ENCODE results near the gene KRT1. TPM values are rescaled to one million over a fixed set of nuclear protein-coding genes. Genes with fewer than 3 reads are reported as not detected.

KRT1 gene
- total and polyA plus RNA-seq, 2 donors (not counting 1 experiment from before 2014, with no cell fraction given): not detected

DNA sequence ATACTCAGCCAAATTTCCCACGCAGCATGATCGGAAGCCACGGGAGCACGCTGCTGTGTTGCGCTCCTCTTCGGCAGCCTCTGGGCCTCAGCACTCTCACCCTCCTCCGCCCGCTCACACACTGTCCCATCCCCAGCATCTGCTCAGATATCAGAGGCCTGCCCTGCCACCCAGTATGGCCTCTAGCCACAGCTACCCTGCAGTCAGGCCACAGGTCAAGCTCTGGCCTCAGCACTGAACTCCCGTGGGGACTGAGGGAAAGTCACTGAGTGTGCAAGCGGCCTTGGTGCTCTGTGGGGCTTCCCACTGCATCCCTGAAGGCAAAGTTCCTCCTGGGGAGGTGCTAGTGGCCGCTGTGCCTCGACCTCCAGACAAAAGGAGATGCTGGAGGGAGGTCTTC is 21.1 kb upstream of the KRT1 start:
- Histone ChIP-seq H2AFZ (ENCODE audit: insufficient read depth, low read depth, low read length, poor library complexity, severe bottlenecking) (no peak overlapping the region), H3K36me3 (replicated peaks in 1 of 2; ENCODE audit: control extremely low read depth in 1 of 2, control insufficient read depth in 1 of 2, extremely low read depth in 1 of 2, insufficient read depth in 2 of 2, low read length in 1 of 2) (no peaks in the 10 kb centered on the region), H3K4me1 (ENCODE audit: control insufficient read depth in 2 of 2, insufficient read depth in 2 of 2, low read length in 2 of 2) (no peaks in the 10 kb centered on the region), H3K79me2 (ENCODE audit: control insufficient read depth, insufficient read depth, low read length) (no peaks in the 10 kb centered on the region), H3K4me2 (replicated peaks; ENCODE audit: low read depth, low read length, poor library complexity, severe bottlenecking) (no peak overlapping the region), H3K4me3 (ENCODE audit: control extremely low read depth in 1 of 5, extremely low read depth in 1 of 5, insufficient read depth in 1 of 5, low read depth in 2 of 5, low read length in 4 of 5) (no peak overlapping the region), H3K27me3 (replicated peaks in 1 of 4; ENCODE audit: control extremely low read depth in 1 of 4, control insufficient read depth in 3 of 4, insufficient read depth in 4 of 4, low read length in 3 of 4) (no peaks in the 10 kb centered on the region), H4K20me1 (ENCODE audit: control insufficient read depth, insufficient read depth, low read length, poor library complexity, severe bottlenecking) (no peaks in the 10 kb centered on the region), H3K9me3 (ENCODE audit: control extremely low read depth in 1 of 3, control insufficient read depth in 2 of 3, insufficient read depth in 1 of 3, low read length in 2 of 3) (no peaks in the 10 kb centered on the region), H3K9ac (ENCODE audit: low read length) (no peak overlapping the region), H3K27ac (ENCODE audit: low read length in 2 of 2) (no peak overlapping the region)
- DNase-seq (no peak), ATAC-seq (ENCODE audit: low read depth) (no peak)
- H3K27me3 Mint-ChIP-seq: peaks cover 41% of the 10 kb centered on the region
- H3K4me3 Mint-ChIP-seq: no peak overlapping the region
- 88% methylated on average over 11 of the region's 12 CpGs for WGBS (ENCODE audit: insufficient coverage)
- ChIA-PET CTCF (no interaction called here), POLR2A (no interaction called here)
- no peak overlapping the region for H3K27ac Mint-ChIP-seq
- H3K9me3 Mint-ChIP-seq (ENCODE audit: insufficient read depth): no peaks in the 10 kb centered on the region
- H3K4me1 Mint-ChIP-seq: no peaks in the 10 kb centered on the region
- intact Hi-C loops (cut with micrococcal nuclease): no loop called here
- TF ChIP-seq, protein P1, sequence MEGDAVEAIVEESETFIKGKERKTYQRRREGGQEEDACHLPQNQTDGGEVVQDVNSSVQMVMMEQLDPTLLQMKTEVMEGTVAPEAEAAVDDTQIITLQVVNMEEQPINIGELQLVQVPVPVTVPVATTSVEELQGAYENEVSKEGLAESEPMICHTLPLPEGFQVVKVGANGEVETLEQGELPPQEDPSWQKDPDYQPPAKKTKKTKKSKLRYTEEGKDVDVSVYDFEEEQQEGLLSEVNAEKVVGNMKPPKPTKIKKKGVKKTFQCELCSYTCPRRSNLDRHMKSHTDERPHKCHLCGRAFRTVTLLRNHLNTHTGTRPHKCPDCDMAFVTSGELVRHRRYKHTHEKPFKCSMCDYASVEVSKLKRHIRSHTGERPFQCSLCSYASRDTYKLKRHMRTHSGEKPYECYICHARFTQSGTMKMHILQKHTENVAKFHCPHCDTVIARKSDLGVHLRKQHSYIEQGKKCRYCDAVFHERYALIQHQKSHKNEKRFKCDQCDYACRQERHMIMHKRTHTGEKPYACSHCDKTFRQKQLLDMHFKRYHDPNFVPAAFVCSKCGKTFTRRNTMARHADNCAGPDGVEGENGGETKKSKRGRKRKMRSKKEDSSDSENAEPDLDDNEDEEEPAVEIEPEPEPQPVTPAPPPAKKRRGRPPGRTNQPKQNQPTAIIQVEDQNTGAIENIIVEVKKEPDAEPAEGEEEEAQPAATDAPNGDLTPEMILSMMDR (IDR thresholded peaks at IDR 0.05): no peak
- no peak for TF ChIP-seq EZH2 (IDR thresholded peaks at IDR 0.05; ENCODE audit: borderline replicate concordance, insufficient read depth, low read depth, low read length, poor library complexity, severe bottlenecking)

DNA sequence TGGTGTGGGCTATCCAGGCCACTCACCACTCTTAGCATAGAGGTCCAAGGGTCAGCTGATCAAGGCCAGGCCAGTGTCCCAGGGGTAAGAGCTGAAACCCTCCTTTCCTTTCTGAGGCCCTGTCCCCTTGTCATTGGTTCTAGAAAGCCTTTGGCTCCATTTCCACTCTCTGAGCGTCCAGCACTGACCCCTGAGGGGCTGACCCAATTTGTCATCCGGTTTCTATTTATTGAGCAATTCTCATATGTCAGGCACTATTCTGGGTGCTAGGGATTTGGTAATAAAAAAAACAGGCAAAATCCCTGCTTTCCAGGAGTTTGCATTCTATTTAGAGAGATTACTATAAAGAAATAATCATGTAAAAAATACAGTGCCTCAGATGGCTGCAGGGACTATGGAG is 19.8 kb upstream of the KRT1 start:
- Mint-ChIP-seq H3K27me3 (peaks cover 50% of the 10 kb centered on the region), H3K4me3 (no peak overlapping the region), H3K4me1 (no peaks in the 10 kb centered on the region), H3K27ac (no peak overlapping the region), H3K9me3 (ENCODE audit: insufficient read depth) (no peaks in the 10 kb centered on the region)
- DNase-seq (no peak), ATAC-seq (ENCODE audit: low read depth) (no peak)
- Histone ChIP-seq H3K79me2 (ENCODE audit: control insufficient read depth, insufficient read depth, low read length) (no peaks in the 10 kb centered on the region), H3K4me2 (replicated peaks; ENCODE audit: low read depth, low read length, poor library complexity, severe bottlenecking) (no peak overlapping the region), H3K9ac (ENCODE audit: low read length) (no peak overlapping the region), H2AFZ (ENCODE audit: insufficient read depth, low read depth, low read length, poor library complexity, severe bottlenecking) (no peak overlapping the region), H3K4me3 (ENCODE audit: control extremely low read depth in 1 of 5, extremely low read depth in 1 of 5, insufficient read depth in 1 of 5, low read depth in 2 of 5, low read length in 4 of 5) (no peak overlapping the region), H4K20me1 (ENCODE audit: control insufficient read depth, insufficient read depth, low read length, poor library complexity, severe bottlenecking) (no peaks in the 10 kb centered on the region), H3K9me3 (ENCODE audit: control extremely low read depth in 1 of 3, control insufficient read depth in 2 of 3, insufficient read depth in 1 of 3, low read length in 2 of 3) (no peaks in the 10 kb centered on the region), H3K27me3 (replicated peaks in 1 of 4; ENCODE audit: control extremely low read depth in 1 of 4, control insufficient read depth in 3 of 4, insufficient read depth in 4 of 4, low read length in 3 of 4) (no peaks in the 10 kb centered on the region), H3K4me1 (ENCODE audit: control insufficient read depth in 2 of 2, insufficient read depth in 2 of 2, low read length in 2 of 2) (no peaks in the 10 kb centered on the region), H3K36me3 (replicated peaks in 1 of 2; ENCODE audit: control extremely low read depth in 1 of 2, control insufficient read depth in 1 of 2, extremely low read depth in 1 of 2, insufficient read depth in 2 of 2, low read length in 1 of 2) (no peaks in the 10 kb centered on the region), H3K27ac (ENCODE audit: low read length in 2 of 2) (no peak overlapping the region)
- intact Hi-C loops (cut with micrococcal nuclease): no loop called here
- POLR2A ChIA-PET: no interaction called here
- TF ChIP-seq, protein P1 (IDR thresholded peaks at IDR 0.05): no peak
- WGBS (ENCODE audit: insufficient coverage): 100% methylated on average over 2 of the region's 2 CpGs
- CTCF ChIA-PET: no interaction called here
